HepG2 (cell line): ENCODE data around the gene WIZ. TPM values are rescaled to one million over a fixed set of nuclear protein-coding genes. Genes with fewer than 3 reads are reported as not detected.

Experiments
- BORCS8-MEF2B ChIP-seq: sonication (generic); formaldehyde crosslinking; IDR thresholded peaks from 2 replicates; pipeline ENCODE4 v1.8.0; 2022; ENCODE audit warnings: mild to moderate bottlenecking, missing genetic modification reagents
- CENPT ChIP-seq: sonication (generic); formaldehyde crosslinking; IDR thresholded peaks from 2 replicates; pipeline ENCODE4 v1.8.0; 2022; ENCODE audit warnings: low read depth, mild to moderate bottlenecking, moderate library complexity, missing genetic modification reagents
- EHMT2 ChIP-seq: fragments of 200-600 bp; sonication (generic); IDR thresholded peaks from 2 replicates; pipeline ENCODE4 v1.7.0; 2017; ENCODE audit warnings: antibody characterized with exemption, low read depth, low read length, borderline replicate concordance
- ETV5 ChIP-seq: IDR thresholded peaks from 2 replicates; pipeline ENCODE4 v1.6.1; 2018; ENCODE audit warnings: missing biosample characterization, missing genetic modification reagents, inconsistent platforms, borderline replicate concordance
- KDM5A ChIP-seq: fragments of 200-600 bp; sonication (generic); IDR thresholded peaks from 2 replicates; pipeline ENCODE4 v1.7.0; 2018; ENCODE audit warnings: antibody characterized with exemption, mild to moderate bottlenecking, low read length, borderline replicate concordance
- KLF12 ChIP-seq: sonication (generic); formaldehyde crosslinking; IDR thresholded peaks from 2 replicates; pipeline ENCODE4 v1.4.0; 2020; ENCODE audit warnings: missing genetic modification reagents, borderline replicate concordance
- KLF16 ChIP-seq, 2 experiments: sonication (generic) in 1 of 2; formaldehyde crosslinking in 1 of 2; IDR thresholded peaks; 2 replicates each; pipeline versions ENCODE4 v1.6.1 to v1.8.0; 2016 to 2023; ENCODE audit warnings: missing genetic modification reagents in 2 of 2, missing compliant biosample characterization in 1 of 2
- MAFF ChIP-seq: IDR thresholded peaks from 2 replicates; pipeline ENCODE4 v1.6.1; 2011; ENCODE audit warnings: low read depth, low read length, improper control_type of control experiment
- PRPF4 ChIP-seq: fragments of 200-400 bp; formaldehyde crosslinking; IDR thresholded peaks from 2 replicates; pipeline ENCODE4 v1.6.1; 2016; ENCODE audit warnings: low read length, low read depth; ENCODE audit not compliant: poor library complexity, severe bottlenecking
- SP4 ChIP-seq: sonication (generic); formaldehyde crosslinking; IDR thresholded peaks from 2 replicates; pipeline ENCODE4 v1.8.1; 2023; ENCODE audit warnings: mild to moderate bottlenecking, missing genetic modification reagents
- TCF12 ChIP-seq, 2 experiments: fragments of 450-650 bp in 1 of 2; sonication (generic) in 1 of 2; formaldehyde crosslinking in 1 of 2; IDR thresholded peaks; 2 replicates each; pipeline versions ENCODE4 v1.6.1 to v1.8.0; 2017 to 2022; ENCODE audit warnings: antibody characterized with exemption in 1 of 2, mild to moderate bottlenecking in 1 of 2, missing genetic modification reagents in 1 of 2, moderate library complexity in 1 of 2
- THYN1 ChIP-seq: sonication (generic); formaldehyde crosslinking; IDR thresholded peaks from 2 replicates; pipeline ENCODE4 v1.8.1; 2023; ENCODE audit warnings: low read depth, mild to moderate bottlenecking, moderate library complexity, missing genetic modification reagents, borderline replicate concordance
- ZNF441 ChIP-seq: sonication (generic); formaldehyde crosslinking; IDR thresholded peaks from 2 replicates; pipeline ENCODE4 v1.7.0; 2021; ENCODE audit warnings: missing genetic modification reagents, borderline replicate concordance
- ZNF83 ChIP-seq: sonication (generic); formaldehyde crosslinking; IDR thresholded peaks from 2 replicates; pipeline ENCODE4 v1.4.0; 2020; ENCODE audit warnings: missing genetic modification reagents, mild to moderate bottlenecking, borderline replicate concordance
- polyA plus RNA-seq, 8 experiments: library from polyadenylated mRNA; depleted of rRNA in 3 of 8; stranded (reverse) in 7 of 8; unstranded in 1 of 8; fragments of >200 nt; fragmentation: Illumina TruSeq in 4 of 8; extraction: Trizol in 4 of 8; gene quantifications; 2 replicates each; pipeline versions ENCODE4 v1.2.1 to v1.2.3, GENCODE V29; 2011 to 2016; ENCODE audit warnings: low read depth in 4 of 8, missing spikeins in 1 of 8, mixed read lengths in 1 of 8; ENCODE audit not compliant: insufficient read depth in 1 of 8
- total RNA-seq, 5 experiments: library from RNA; depleted of rRNA; stranded (reverse); fragments of >200 nt; fragmentation: Illumina TruSeq; extraction: Trizol; gene quantifications; 2 replicates each; pipeline ENCODE4 v1.2.3, GENCODE V29; 2016; ENCODE audit warnings: low read depth in 1 of 5
- TF ChIP-seq, protein P1 (sequence below): sonication (generic); formaldehyde crosslinking; IDR thresholded peaks from 2 replicates; pipeline ENCODE4 v1.4.0; 2020; ENCODE audit warnings: missing genetic modification reagents
- TF ChIP-seq, protein P2 (sequence below): sonication (generic); formaldehyde crosslinking; IDR thresholded peaks from 2 replicates; pipeline ENCODE4 v1.8.1; 2023; ENCODE audit warnings: mild to moderate bottlenecking, missing genetic modification reagents
- TF ChIP-seq, protein P3 (sequence below): IDR thresholded peaks from 2 replicates; pipeline ENCODE4 v1.6.1; 2012; ENCODE audit warnings: low read length, improper control_type of control experiment
- TF ChIP-seq, protein P4 (sequence below): sonication (generic); formaldehyde crosslinking; IDR thresholded peaks from 2 replicates; pipeline ENCODE4 v1.4.0; 2020; ENCODE audit warnings: missing genetic modification reagents, mild to moderate bottlenecking, borderline replicate concordance

The WIZ gene
- total and polyA plus RNA-seq, 2 of the 13 experiments (the other 11 are each of a cell fraction or from before 2014, with no cell fraction given) = 4.7 to 4.8 TPM

GRCh38 chr19:15432629-15433518, 16.9 kb downstream of the WIZ start (continued):
- TF ChIP-seq, protein P1, sequence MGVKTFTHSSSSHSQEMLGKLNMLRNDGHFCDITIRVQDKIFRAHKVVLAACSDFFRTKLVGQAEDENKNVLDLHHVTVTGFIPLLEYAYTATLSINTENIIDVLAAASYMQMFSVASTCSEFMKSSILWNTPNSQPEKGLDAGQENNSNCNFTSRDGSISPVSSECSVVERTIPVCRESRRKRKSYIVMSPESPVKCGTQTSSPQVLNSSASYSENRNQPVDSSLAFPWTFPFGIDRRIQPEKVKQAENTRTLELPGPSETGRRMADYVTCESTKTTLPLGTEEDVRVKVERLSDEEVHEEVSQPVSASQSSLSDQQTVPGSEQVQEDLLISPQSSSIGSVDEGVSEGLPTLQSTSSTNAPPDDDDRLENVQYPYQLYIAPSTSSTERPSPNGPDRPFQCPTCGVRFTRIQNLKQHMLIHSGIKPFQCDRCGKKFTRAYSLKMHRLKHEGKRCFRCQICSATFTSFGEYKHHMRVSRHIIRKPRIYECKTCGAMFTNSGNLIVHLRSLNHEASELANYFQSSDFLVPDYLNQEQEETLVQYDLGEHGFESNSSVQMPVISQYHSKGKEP = 0 out of 2 replicates have a peak, but pooled peaks have one; percentile 60
- TF ChIP-seq EHMT2 (no peak), KDM5A (peak; percentile 54; the same call in 1 of the 2 replicates), KLF12 (peak; percentile 93; the same call in 1 of the 2 replicates), TCF12 (IDR thresholded peaks at IDR 0.05) (no peak), TCF12 (CRISPR knock-in tag; IDR thresholded peaks at IDR 0.05) (no peak), PRPF4 (no peak), THYN1 (CRISPR knock-in tag) (no peak), ZNF83 (no peak), ETV5 (0 out of 2 replicates have a peak, but pooled peaks have one; percentile 18), KLF16 (CRISPR knock-in tag; IDR thresholded peaks at IDR 0.05) (peak in 1 of 2 experiments; percentile 35; a peak in 1 of 4 replicates), CENPT (CRISPR knock-in tag) (0 out of 2 replicates have a peak, but pooled peaks have one; percentile 63), BORCS8-MEF2B (CRISPR knock-in tag) (0 out of 2 replicates have a peak, but pooled peaks have one; percentile 65), ZNF441 (CRISPR knock-in tag) (no peak), MAFF (no peak), SP4 (CRISPR knock-in tag) (peak; percentile 90)
- TF ChIP-seq, protein P2, sequence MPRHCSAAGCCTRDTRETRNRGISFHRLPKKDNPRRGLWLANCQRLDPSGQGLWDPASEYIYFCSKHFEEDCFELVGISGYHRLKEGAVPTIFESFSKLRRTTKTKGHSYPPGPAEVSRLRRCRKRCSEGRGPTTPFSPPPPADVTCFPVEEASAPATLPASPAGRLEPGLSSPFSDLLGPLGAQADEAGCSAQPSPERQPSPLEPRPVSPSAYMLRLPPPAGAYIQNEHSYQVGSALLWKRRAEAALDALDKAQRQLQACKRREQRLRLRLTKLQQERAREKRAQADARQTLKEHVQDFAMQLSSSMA (CRISPR knock-in tag) = peak; percentile 96
- TF ChIP-seq, protein P3, sequence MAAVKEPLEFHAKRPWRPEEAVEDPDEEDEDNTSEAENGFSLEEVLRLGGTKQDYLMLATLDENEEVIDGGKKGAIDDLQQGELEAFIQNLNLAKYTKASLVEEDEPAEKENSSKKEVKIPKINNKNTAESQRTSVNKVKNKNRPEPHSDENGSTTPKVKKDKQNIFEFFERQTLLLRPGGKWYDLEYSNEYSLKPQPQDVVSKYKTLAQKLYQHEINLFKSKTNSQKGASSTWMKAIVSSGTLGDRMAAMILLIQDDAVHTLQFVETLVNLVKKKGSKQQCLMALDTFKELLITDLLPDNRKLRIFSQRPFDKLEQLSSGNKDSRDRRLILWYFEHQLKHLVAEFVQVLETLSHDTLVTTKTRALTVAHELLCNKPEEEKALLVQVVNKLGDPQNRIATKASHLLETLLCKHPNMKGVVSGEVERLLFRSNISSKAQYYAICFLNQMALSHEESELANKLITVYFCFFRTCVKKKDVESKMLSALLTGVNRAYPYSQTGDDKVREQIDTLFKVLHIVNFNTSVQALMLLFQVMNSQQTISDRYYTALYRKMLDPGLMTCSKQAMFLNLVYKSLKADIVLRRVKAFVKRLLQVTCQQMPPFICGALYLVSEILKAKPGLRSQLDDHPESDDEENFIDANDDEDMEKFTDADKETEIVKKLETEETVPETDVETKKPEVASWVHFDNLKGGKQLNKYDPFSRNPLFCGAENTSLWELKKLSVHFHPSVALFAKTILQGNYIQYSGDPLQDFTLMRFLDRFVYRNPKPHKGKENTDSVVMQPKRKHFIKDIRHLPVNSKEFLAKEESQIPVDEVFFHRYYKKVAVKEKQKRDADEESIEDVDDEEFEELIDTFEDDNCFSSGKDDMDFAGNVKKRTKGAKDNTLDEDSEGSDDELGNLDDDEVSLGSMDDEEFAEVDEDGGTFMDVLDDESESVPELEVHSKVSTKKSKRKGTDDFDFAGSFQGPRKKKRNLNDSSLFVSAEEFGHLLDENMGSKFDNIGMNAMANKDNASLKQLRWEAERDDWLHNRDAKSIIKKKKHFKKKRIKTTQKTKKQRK = no peak
- TF ChIP-seq, protein P4, sequence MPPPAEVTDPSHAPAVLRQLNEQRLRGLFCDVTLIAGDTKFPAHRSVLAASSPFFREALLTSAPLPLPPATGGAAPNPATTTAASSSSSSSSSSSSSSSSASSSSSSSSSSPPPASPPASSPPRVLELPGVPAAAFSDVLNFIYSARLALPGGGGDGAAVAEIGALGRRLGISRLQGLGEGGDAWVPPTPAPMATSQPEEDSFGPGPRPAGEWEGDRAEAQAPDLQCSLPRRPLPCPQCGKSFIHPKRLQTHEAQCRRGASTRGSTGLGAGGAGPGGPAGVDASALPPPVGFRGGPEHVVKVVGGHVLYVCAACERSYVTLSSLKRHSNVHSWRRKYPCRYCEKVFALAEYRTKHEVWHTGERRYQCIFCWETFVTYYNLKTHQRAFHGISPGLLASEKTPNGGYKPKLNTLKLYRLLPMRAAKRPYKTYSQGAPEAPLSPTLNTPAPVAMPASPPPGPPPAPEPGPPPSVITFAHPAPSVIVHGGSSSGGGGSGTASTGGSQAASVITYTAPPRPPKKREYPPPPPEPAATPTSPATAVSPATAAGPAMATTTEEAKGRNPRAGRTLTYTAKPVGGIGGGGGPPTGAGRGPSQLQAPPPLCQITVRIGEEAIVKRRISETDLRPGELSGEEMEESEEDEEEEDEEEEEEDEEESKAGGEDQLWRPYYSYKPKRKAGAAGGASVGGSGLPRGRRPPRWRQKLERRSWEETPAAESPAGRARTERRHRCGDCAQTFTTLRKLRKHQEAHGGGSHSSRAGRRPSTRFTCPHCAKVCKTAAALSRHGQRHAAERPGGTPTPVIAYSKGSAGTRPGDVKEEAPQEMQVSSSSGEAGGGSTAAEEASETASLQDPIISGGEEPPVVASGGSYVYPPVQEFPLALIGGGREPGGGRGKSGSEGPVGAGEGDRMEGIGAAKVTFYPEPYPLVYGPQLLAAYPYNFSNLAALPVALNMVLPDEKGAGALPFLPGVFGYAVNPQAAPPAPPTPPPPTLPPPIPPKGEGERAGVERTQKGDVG (CRISPR knock-in tag) = no peak
